Duodenal mucosa (tissue), 2 donors: ENCODE data around the gene SFT2D2.
"Not testable (repeated sequence)": the region's sequence is repeated elsewhere in the genome, so short reads cannot be mapped to it uniquely, and the experiment has no call there.

ENCODE experiments used
- H3K27ac ChIP-seq: one replicate; pipeline ENCODE4 v1.7.0; 2013; ENCODE audit warnings: low read depth, low read length
- H3K27me3 ChIP-seq, 2 donors: one replicate each; pipeline ENCODE4 v1.7.0; 2013; ENCODE audit warnings: low read length in 2 of 2, control low read depth in 1 of 2; ENCODE audit not compliant: insufficient read depth in 2 of 2, control insufficient read depth in 1 of 2
- H3K36me3 ChIP-seq, 2 donors: one replicate each; pipeline ENCODE4 v1.7.0; 2013; ENCODE audit warnings: low read length in 2 of 2, control low read depth in 1 of 2; ENCODE audit not compliant: insufficient read depth in 2 of 2, control insufficient read depth in 1 of 2
- H3K4me1 ChIP-seq, 2 donors: one replicate each; pipeline ENCODE4 v1.7.0; 2013; ENCODE audit warnings: low read length in 2 of 2, control low read depth in 1 of 2; ENCODE audit not compliant: insufficient read depth in 2 of 2, control insufficient read depth in 1 of 2
- H3K4me3 ChIP-seq, 2 donors: one replicate each; pipeline ENCODE4 v1.7.0; 2013; ENCODE audit warnings: low read length in 2 of 2, low read depth in 1 of 2
- H3K9ac ChIP-seq, 2 donors: one replicate each; pipeline ENCODE4 v1.7.0; 2013; ENCODE audit warnings: low read length in 2 of 2, low read depth in 1 of 2
- H3K9me3 ChIP-seq, 2 donors: one replicate each; pipeline ENCODE4 v1.7.0; 2013; ENCODE audit warnings: low read length in 2 of 2, control low read depth in 1 of 2; ENCODE audit not compliant: control insufficient read depth in 1 of 2

The SFT2D2 gene

DNA sequence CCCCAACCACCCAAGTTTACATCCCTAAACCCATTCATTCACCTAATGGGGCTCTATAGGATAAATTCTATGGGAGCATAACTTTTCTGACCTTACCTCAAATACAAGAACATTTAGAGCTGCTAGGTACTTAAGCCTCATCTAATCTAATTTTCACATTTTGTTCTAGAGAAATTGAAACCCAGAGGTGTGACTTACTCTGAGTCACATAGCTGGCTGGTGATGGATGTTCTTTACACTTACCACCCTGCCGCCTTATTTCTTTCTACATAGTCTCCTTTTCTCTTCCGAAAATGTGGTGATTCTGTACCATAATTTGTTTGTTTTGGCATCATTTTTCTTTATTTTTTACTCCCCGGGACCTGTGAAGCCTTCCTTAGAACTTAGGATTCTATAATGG lies 26.7 kb upstream of the SFT2D2 start:
- Histone ChIP-seq H3K9me3 (peaks cover 0 to 3% of the 10 kb centered on the region in 2 donors), H3K27ac (no peak overlapping the region), H3K4me1 (no peaks in the 10 kb centered on the region), H3K4me3 (no peak overlapping the region), H3K27me3 (no peaks in the 10 kb centered on the region), H3K36me3 (peaks cover 5 to 50% of the 10 kb centered on the region in 2 donors), H3K9ac (no peak overlapping the region)

DNA sequence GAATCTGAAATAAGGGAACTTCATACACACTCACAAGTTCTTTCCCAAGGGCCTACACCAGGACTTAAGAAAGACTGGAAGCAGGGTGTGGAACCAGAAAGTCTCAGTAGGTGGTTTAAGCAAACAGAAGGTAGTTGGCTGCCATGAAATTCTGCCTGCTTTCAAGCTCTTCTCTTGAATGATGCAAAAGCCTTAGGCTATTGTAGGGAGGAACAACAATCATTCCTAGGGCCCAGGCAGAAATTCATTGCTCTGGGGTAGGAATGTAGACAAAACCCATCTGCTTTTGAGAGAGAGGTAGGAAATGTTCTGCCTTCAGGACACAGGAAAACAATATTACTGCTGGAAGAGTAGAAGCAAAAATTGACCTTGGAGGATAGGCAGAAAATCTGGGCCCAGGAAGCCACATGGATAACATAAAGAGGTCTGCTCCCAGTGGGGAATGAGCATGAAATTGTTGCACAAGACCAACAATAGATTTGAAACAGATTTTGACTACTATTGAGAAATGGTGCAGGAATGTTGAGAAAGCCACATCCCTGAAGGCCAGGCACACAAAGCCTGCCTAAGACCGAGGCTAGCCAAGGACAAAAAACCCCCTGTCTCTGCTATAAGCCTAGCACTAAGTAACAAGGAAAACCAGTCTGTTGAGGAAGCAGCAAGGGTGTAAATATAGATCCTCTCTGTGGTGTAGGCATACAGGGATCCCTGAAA lies 22.7 kb upstream of the SFT2D2 start:
- no peak overlapping the region for H3K9ac ChIP-seq
- no peak overlapping the region for H3K27ac ChIP-seq
- H3K4me3 ChIP-seq = no peak overlapping the region
- peaks cover 5 to 33% of the 10 kb centered on the region in 2 donors for H3K36me3 ChIP-seq
- H3K9me3 ChIP-seq = peaks cover 0 to 3% of the 10 kb centered on the region in 2 donors
- no peaks in the 10 kb centered on the region for H3K27me3 ChIP-seq
- no peaks in the 10 kb centered on the region for H3K4me1 ChIP-seq

- no peak overlapping the region for H3K4me3 ChIP-seq
- peaks cover 0 to 12% of the 10 kb centered on the region in 2 donors for H3K36me3 ChIP-seq
These were observed 19.7 kb upstream of the SFT2D2 start for GRCh38 chr1:168206111-168206510.

DNA sequence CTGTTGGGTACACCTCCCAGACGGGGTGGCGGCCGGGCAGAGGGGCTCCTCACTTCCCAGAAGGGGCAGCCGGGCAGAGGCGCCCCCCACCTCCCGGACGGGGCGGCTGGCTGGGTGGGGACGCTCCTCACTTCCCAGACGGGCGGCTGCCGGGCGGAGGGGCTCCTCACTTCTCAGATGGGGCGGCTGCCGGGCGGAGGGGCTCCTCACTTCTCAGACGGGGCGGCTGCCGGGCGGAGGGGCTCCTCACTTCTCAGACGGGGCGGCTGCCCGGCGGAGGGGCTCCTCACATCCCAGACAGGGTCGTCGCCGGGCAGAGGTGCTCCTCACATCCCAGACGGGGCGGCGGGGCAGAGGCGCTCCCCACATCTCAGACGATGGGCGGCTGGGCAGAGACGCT lies 18.1 kb upstream of the SFT2D2 start:
- not testable (repeated sequence) for H3K27me3 ChIP-seq, H3K4me3 ChIP-seq, H3K9me3 ChIP-seq, H3K27ac ChIP-seq, H3K36me3 ChIP-seq, H3K9ac ChIP-seq, H3K4me1 ChIP-seq

More at GRCh38 chr1:168206111-168206510, 19.7 kb upstream of the SFT2D2 start:
- peaks cover 0 to 3% of the 10 kb centered on the region in 2 donors for H3K9me3 ChIP-seq
- H3K27ac ChIP-seq = no peak overlapping the region
- no peaks in the 10 kb centered on the region for H3K4me1 ChIP-seq
- no peak overlapping the region for H3K9ac ChIP-seq
- no peaks in the 10 kb centered on the region for H3K27me3 ChIP-seq

GRCh38 chr1:168210312-168210711 lies 15.5 kb upstream of the SFT2D2 start:
- H3K27me3 ChIP-seq = no peaks in the 10 kb centered on the region
- no peak overlapping the region for H3K9ac ChIP-seq
- H3K27ac ChIP-seq = no peak overlapping the region
- no peaks in the 10 kb centered on the region for H3K4me1 ChIP-seq
- H3K9me3 ChIP-seq = peaks cover 4 to 6% of the 10 kb centered on the region in 2 donors
- no peak overlapping the region for H3K4me3 ChIP-seq
- no peaks in the 10 kb centered on the region for H3K36me3 ChIP-seq

- no peaks in the 10 kb centered on the region for H3K27me3 ChIP-seq
These were observed 12.5 kb upstream of the SFT2D2 start for GRCh38 chr1:168213349-168213748.

DNA sequence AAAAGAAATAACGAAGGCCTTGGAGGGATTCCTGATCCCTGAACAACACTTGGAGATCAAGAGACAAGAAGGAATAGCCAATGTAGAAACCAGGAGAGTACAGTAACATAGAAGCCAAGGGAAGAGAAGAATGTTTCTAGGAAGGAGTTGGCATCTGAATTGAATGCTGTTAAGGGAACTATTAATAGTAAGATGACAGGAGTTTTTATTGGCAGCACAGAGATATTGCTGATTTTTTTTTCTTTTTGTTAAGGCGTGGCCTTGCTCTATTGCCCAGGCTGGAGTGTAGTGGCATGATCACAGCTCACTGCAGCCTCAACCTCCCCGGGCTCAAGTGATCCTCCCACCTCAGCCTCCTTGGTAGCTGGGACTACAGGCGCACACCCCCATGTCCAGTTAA lies 9.6 kb upstream of the SFT2D2 start:
- H3K9ac ChIP-seq = no peak overlapping the region
- no peak overlapping the region for H3K4me3 ChIP-seq
- peaks cover 4 to 5% of the 10 kb centered on the region in 2 donors for H3K9me3 ChIP-seq
- no peak overlapping the region for H3K27ac ChIP-seq
- no peaks in the 10 kb centered on the region for H3K36me3 ChIP-seq
- H3K27me3 ChIP-seq = no peaks in the 10 kb centered on the region
- H3K4me1 ChIP-seq = no peaks in the 10 kb centered on the region

More at GRCh38 chr1:168213349-168213748, 12.5 kb upstream of the SFT2D2 start:
- H3K4me3 ChIP-seq = no peak overlapping the region
- H3K36me3 ChIP-seq = no peaks in the 10 kb centered on the region
- H3K9me3 ChIP-seq = peaks cover 4 to 6% of the 10 kb centered on the region in 2 donors
- H3K9ac ChIP-seq = no peak overlapping the region
- H3K27ac ChIP-seq = no peak overlapping the region
- H3K4me1 ChIP-seq = no peaks in the 10 kb centered on the region

DNA sequence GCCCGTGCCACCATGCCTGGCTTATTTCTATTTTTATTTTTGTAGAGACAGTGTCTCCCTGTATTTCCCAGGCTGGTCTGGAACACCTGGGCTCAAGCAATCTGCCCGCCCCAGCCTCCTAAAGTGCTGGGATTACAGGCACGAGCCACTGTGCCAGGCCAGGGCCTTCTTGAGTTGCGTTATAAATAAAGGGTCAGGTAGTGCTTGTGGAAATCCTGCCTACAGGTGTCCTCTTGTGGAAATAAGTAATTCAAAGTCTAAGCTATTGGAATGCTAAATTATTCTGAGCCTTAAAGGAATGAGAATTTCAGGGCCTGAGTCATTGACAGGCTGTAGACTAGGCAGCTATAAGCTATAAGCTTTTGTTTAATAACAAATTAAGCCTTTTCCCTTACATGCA lies 8.1 kb upstream of the SFT2D2 start:
- Histone ChIP-seq H3K36me3 (no peaks in the 10 kb centered on the region), H3K27me3 (peaks cover 0 to 4% of the 10 kb centered on the region in 2 donors), H3K9ac (no peak overlapping the region), H3K27ac (no peak overlapping the region), H3K4me1 (no peaks in the 10 kb centered on the region), H3K9me3 (peaks cover 0 to 4% of the 10 kb centered on the region in 2 donors), H3K4me3 (no peak overlapping the region)

DNA sequence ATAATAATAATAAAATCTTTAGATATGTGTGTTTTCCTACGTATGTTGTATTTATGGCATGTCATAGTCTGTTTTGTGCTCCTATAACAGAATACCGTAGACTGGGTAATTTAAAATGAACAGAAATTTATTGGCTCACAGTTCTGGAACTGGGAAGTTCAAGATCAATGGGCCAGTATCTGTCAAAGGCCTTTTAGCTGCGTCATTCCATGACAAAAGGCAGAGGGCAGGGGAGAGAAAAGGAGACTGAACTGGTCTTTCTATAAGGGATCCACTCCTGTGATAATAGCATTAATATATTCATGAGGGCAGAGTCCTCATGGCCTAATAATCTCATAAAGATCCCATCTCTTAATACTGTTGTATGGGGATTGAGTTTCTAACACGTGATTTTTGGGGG lies 7.1 kb upstream of the SFT2D2 start:
- no peaks in the 10 kb centered on the region for H3K9me3 ChIP-seq
- H3K27ac ChIP-seq = no peak overlapping the region
- no peaks in the 10 kb centered on the region for H3K36me3 ChIP-seq
- no peak overlapping the region for H3K4me3 ChIP-seq
- no peak overlapping the region for H3K9ac ChIP-seq
- peaks cover 0 to 4% of the 10 kb centered on the region in 2 donors for H3K27me3 ChIP-seq
- H3K4me1 ChIP-seq = no peaks in the 10 kb centered on the region

DNA sequence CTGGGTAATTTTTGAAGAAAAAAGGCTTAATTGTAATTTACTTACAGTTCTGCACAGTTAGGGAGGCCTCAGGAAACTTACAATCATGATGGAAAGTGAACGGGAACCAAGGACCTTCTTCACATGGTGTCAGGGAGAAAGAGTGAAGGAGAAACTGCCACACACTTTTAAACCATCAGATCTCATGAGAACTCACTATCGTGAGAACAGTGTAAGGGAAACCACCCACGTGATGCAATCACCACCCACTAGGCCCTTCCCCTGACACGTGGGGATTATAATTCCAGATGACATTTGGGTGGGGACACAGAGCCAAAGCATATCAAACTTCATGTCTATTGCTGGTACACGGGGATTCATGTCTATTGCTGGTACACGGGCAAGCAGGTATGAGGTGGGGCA lies 5.3 kb upstream of the SFT2D2 start:
- Histone ChIP-seq H3K9ac (no peak overlapping the region), H3K36me3 (no peaks in the 10 kb centered on the region), H3K9me3 (no peaks in the 10 kb centered on the region), H3K27me3 (peaks cover 0 to 4% of the 10 kb centered on the region in 2 donors), H3K4me1 (peaks cover 0 to 7% of the 10 kb centered on the region in 2 donors), H3K27ac (no peak overlapping the region), H3K4me3 (no peak overlapping the region)
